Fibroblast of skin of right quadriceps (primary cell): ENCODE data around the gene PTPRA.

ENCODE experiments used
- DNase-seq: peaks from one replicate; pipeline ENCODE4 v3.0.0-alpha.2; 2013

The PTPRA gene

GRCh38 chr20:3081641-3082040 is 208.4 kb downstream of the PTPRA start:
- no peak for DNase-seq

GRCh38 chr20:3082306-3082951 is 209.1 kb downstream of the PTPRA start:
- no peak for DNase-seq

GRCh38 chr20:3082955-3083952 is 210.0 kb downstream of the PTPRA start:
- no peak for DNase-seq

- DNase-seq, result no peak
Observed at GRCh38 chr20:3084283-3084985, 211.2 kb downstream of the PTPRA start, which contains the start of gene AVP. Gene AVP (minus strand): TSS chr20:3084724. CDS start chr20:3084674, 50 bp downstream.

GRCh38 chr20:3084986-3085360 is 211.7 kb downstream of the PTPRA start:
- no peak for DNase-seq

GRCh38 chr20:3085571-3086072 is 212.3 kb downstream of the PTPRA start:
- no peak for DNase-seq

- DNase-seq, result no peak
Observed at GRCh38 chr20:3088031-3088430, 214.8 kb downstream of the PTPRA start.
